Measurements from ENCODE around the gene SPATS2. TPM values are rescaled to one million over a fixed set of nuclear protein-coding genes. Genes with fewer than 3 reads are reported as not detected.

The SPATS2 gene
- total and polyA plus RNA-seq, 2 of the 4 experiments (the other 2 are of a cell fraction), result 50.6 to 63.3 TPM

GRCh38 chr12:49547090-49547690, 179.9 kb downstream of the SPATS2 start:
- no peaks in the 10 kb centered on the region for H3K36me3 ChIP-seq (ENCODE audit: control insufficient read depth, insufficient read depth, low read length)
- no peaks in the 10 kb centered on the region for H3K9me3 ChIP-seq (ENCODE audit: control insufficient read depth, insufficient read depth, low read length)
- H3K4me3 ChIP-seq (ENCODE audit: insufficient read depth, low read depth, low read length), result no peak overlapping the region
- H2AFZ ChIP-seq (replicated peaks; ENCODE audit: low read length, poor library complexity), result no peak overlapping the region
- H3K9me1 ChIP-seq (ENCODE audit: insufficient read depth, low read length), result no peaks in the 10 kb centered on the region
- no peak overlapping the region for H2AK5ac ChIP-seq (ENCODE audit: low read depth, low read length)
- dilution Hi-C loops (cut with HindIII; ENCODE audit: low sequenced_read_pairs, unreplicated experiment) (no loop called here), in situ Hi-C loops (cut with MboI; ENCODE audit: low sequenced_read_pairs) (no loop called here), intact Hi-C loops (cut with micrococcal nuclease) (no loop called here)
- no peak overlapping the region for H4K91ac ChIP-seq (ENCODE audit: insufficient read depth, low read depth, low read length)
- H3K18ac ChIP-seq (ENCODE audit: low read depth, low read length), result no peak overlapping the region
- peaks cover 86% of the 10 kb centered on the region for H3K27me3 ChIP-seq (ENCODE audit: control insufficient read depth, insufficient read depth, low read length)
- H2BK5ac ChIP-seq (ENCODE audit: low read depth, low read length, poor library complexity, severe bottlenecking), result no peak overlapping the region
- no peak overlapping the region for H2BK15ac ChIP-seq (ENCODE audit: low read depth, low read length)
- H3K4me2 ChIP-seq (ENCODE audit: low read depth, low read length), result no peak overlapping the region
- ATAC-seq (ENCODE audit: low read depth) (no peak), DNase-seq (no peak)
- H3K27ac ChIP-seq (ENCODE audit: insufficient read depth, low read length), result no peak overlapping the region
- H2BK120ac ChIP-seq (ENCODE audit: low read depth, low read length), result no peak overlapping the region
- H3K9ac ChIP-seq (ENCODE audit: low read depth, low read length), result no peak overlapping the region
- no peak overlapping the region for H3K56ac ChIP-seq (ENCODE audit: extremely low read depth, insufficient read depth, low read length)
- no peaks in the 10 kb centered on the region for H4K20me1 ChIP-seq (ENCODE audit: insufficient read depth, low read length)
- peaks cover 3% of the 10 kb centered on the region; the same call in 1 of the 2 replicates for H3K4me1 ChIP-seq (ENCODE audit: control insufficient read depth, insufficient read depth, low read length)
- TF ChIP-seq ELK1 (IDR thresholded peaks at IDR 0.05; ENCODE audit: borderline replicate concordance, low read depth, low read length) (no peak), CTCF (conservative IDR thresholded peaks at IDR 0.05; ENCODE audit: low read depth, low read length) (no peak), CHD1 (IDR thresholded peaks at IDR 0.05; ENCODE audit: low read depth, low read length) (no peak), CEBPB (IDR thresholded peaks at IDR 0.05; ENCODE audit: low read depth, low read length) (no peak), MAFK (IDR thresholded peaks at IDR 0.05; ENCODE audit: low read depth, low read length) (no peak), USF2 (IDR thresholded peaks at IDR 0.05; ENCODE audit: low read depth, low read length) (no peak), RFX5 (IDR thresholded peaks at IDR 0.05; ENCODE audit: low read depth, low read length) (no peak), RAD21 (IDR thresholded peaks at IDR 0.05; ENCODE audit: low read length) (no peak), MAZ (IDR thresholded peaks at IDR 0.05; ENCODE audit: borderline replicate concordance, low read depth, low read length) (no peak), NFE2L2 (IDR thresholded peaks at IDR 0.05; ENCODE audit: low read depth, low read length) (no peak), BHLHE40 (IDR thresholded peaks at IDR 0.05; ENCODE audit: low read depth, low read length) (no peak), SMC3 (IDR thresholded peaks at IDR 0.05; ENCODE audit: low read depth, low read length) (no peak), POLR2A (IDR thresholded peaks at IDR 0.05; ENCODE audit: low read depth, low read length) (no peak), RCOR1 (IDR thresholded peaks at IDR 0.05; ENCODE audit: insufficient replicate concordance, low read length) (no peak), FOS (IDR thresholded peaks at IDR 0.05; ENCODE audit: low read depth, low read length) (no peak)
- no peak overlapping the region for H3K4ac ChIP-seq (ENCODE audit: low read depth, low read length)
- POLR2A ChIA-PET (ENCODE audit: unreplicated experiment), result no interaction called here
- no peaks in the 10 kb centered on the region for H3K79me1 ChIP-seq (ENCODE audit: low read depth in 1 of 2, low read length in 2 of 2)
- H4K8ac ChIP-seq (ENCODE audit: low read depth in 2 of 2, low read length in 2 of 2), result no peak overlapping the region
- no peak overlapping the region for H2BK20ac ChIP-seq (ENCODE audit: low read depth, low read length)
- no peak overlapping the region for H3K14ac ChIP-seq (replicated peaks; ENCODE audit: low read depth, low read length)
- no TSS peak for BruUV-seq (replicated peaks)
- CTCF ChIA-PET, result interaction anchor here (0.6 kb wide), 1 partner anchor 278 kb away, joined by 3 read pairs; no protein-coding TSS in a partner anchor
- H3K23ac ChIP-seq (ENCODE audit: low read depth, low read length), result no peak overlapping the region
- WGBS, 2 experiments (ENCODE audit: extremely low coverage in 2 of 2, insufficient read length in 1 of 2), result 75% methylated on average over 1 of the region's 7 CpGs; no CpG with 5 or more reads in 1 of the 2 experiments
- H4K5ac ChIP-seq (ENCODE audit: low read depth, low read length), result no peak overlapping the region
- H2AK9ac ChIP-seq (replicated peaks; ENCODE audit: low read depth, low read length, poor library complexity), result no peak overlapping the region

Measured in IMR-90 (cell line).